HG03066 (cell line): ENCODE results near the gene PDAP1.
"Not testable (repeated sequence)": the region's sequence is repeated elsewhere in the genome, so short reads cannot be mapped to it uniquely, and the experiment has no call there.

Source experiments
- ATAC-seq: cut with Tn5 transposase; IDR thresholded peaks from one replicate; pipeline ENCODE4 v1.9.1; 2021; ENCODE audit warnings: low read depth; ENCODE audit not compliant: unreplicated experiment

Gene PDAP1

GRCh38 chr7:99397297-99397983 lies 11.0 kb downstream of the PDAP1 start:
- ATAC-seq = no peak

GRCh38 chr7:99396418-99397296 lies 11.7 kb downstream of the PDAP1 start:
- ATAC-seq = no peak

- no peak for ATAC-seq
Observed at GRCh38 chr7:99395616-99396327, 12.6 kb downstream of the PDAP1 start.

- no peak for ATAC-seq
Observed at GRCh38 chr7:99394188-99394502, 14.3 kb downstream of the PDAP1 start.

- ATAC-seq = peak; percentile 15
Observed at GRCh38 chr7:99393355-99394187, 14.8 kb downstream of the PDAP1 start.

- ATAC-seq = peak; percentile 51
Observed at GRCh38 chr7:99392659-99393354, 15.6 kb downstream of the PDAP1 start.

GRCh38 chr7:99392046-99392445 lies 16.4 kb downstream of the PDAP1 start:
- no peak for ATAC-seq

GRCh38 chr7:99390941-99391602 lies 17.3 kb downstream of the PDAP1 start:
- no peak for ATAC-seq

GRCh38 chr7:99389772-99390171 lies 18.6 kb downstream of the PDAP1 start:
- ATAC-seq = no peak

- no peak for ATAC-seq
Observed at GRCh38 chr7:99387912-99388311, 20.5 kb downstream of the PDAP1 start.

GRCh38 chr7:99387239-99387635 lies 21.2 kb downstream of the PDAP1 start:
- not testable (repeated sequence) for ATAC-seq

- ATAC-seq = no peak
Observed at GRCh38 chr7:99386584-99387238, 21.7 kb downstream of the PDAP1 start.

- ATAC-seq = no peak
Observed at GRCh38 chr7:99385564-99385963, 22.8 kb downstream of the PDAP1 start.

GRCh38 chr7:99384523-99384922 lies 23.9 kb downstream of the PDAP1 start:
- ATAC-seq = no peak

- ATAC-seq = no peak
Observed at GRCh38 chr7:99383791-99384370, 24.5 kb downstream of the PDAP1 start.

GRCh38 chr7:99383203-99383602 lies 25.2 kb downstream of the PDAP1 start:
- ATAC-seq = no peak

GRCh38 chr7:99381664-99382075 lies 26.7 kb downstream of the PDAP1 start:
- no peak for ATAC-seq

- peak; percentile 73 for ATAC-seq
Observed at GRCh38 chr7:99380823-99381663, 27.4 kb downstream of the PDAP1 start.
